ENCODE measurements around the gene DHCR24.

Gene DHCR24

DNA sequence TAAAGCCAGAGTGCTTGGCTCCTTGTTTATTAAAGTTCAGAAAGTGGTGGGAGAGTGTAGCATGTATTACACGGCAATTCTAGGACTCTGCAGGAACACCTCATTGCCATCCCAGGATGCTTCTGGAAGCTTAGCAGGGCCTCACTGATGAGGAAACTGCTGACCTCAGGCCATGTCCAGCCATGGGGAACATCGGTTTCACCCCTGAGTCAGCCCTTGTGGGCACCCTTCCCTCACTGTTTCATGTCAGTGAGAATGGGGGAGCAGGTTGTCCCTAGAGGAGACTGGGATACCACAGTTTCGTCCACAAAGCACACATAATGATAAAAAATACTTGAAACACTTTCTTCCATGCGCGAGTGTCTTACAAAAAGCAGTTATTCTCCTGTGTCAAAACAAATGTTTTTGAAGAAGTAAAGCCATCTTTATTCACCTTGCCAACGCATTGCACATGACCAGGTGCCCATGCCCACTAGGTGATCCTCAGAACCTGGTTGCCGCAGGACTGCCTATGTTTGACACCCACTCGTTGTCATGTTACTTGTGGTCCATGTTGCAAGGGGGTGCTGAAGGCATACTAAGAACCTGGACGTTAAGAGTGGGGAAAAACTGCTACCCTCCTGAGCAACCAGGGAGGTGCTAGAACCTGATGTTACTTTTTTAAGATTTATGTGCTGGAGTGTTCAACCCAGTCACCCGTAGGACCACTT lies 44.6 kb downstream of the DHCR24 start:
- no CpG with 5 or more reads among the region's 10 CpGs for WGBS, 2 donors (ENCODE audit: extremely low coverage in 2 of 2, insufficient read length in 2 of 2, insufficient replicate concordance in 1 of 2)
- Histone ChIP-seq H3K27ac (replicated peaks; ENCODE audit: low read length) (no peak overlapping the region), H3K27me3 (ENCODE audit: control insufficient read depth in 3 of 3, insufficient read depth in 3 of 3, low read depth in 1 of 3, low read length in 3 of 3) (no peaks in the 10 kb centered on the region), H2BK5ac (ENCODE audit: low read length) (no peak overlapping the region), H2AK5ac (ENCODE audit: low read depth, low read length) (no peak overlapping the region), H3K4me2 (ENCODE audit: insufficient read depth, low read length, poor library complexity, severe bottlenecking) (no peak overlapping the region), H3K4me3 (ENCODE audit: low read length in 2 of 2) (no peak overlapping the region), H4K91ac (ENCODE audit: low read depth, low read length, poor library complexity) (no peak overlapping the region), H3K4ac (ENCODE audit: low read length) (no peak overlapping the region), H2AFZ (ENCODE audit: low read length) (no peak overlapping the region), H3K14ac (ENCODE audit: low read length) (no peak overlapping the region), H2BK15ac (ENCODE audit: low read length) (no peak overlapping the region), H3K18ac (ENCODE audit: low read length) (no peak overlapping the region), H3K36me3 (replicated peaks in 1 of 2; ENCODE audit: control insufficient read depth in 2 of 2, insufficient read depth in 2 of 2, low read length in 2 of 2) (peaks cover 0 to 13% of the 10 kb centered on the region in 2 donors), H3K79me1 (ENCODE audit: low read depth, low read length) (no peaks in the 10 kb centered on the region), H3K9me3 (replicated peaks in 1 of 2; ENCODE audit: control insufficient read depth in 2 of 2, insufficient read depth in 1 of 2, low read depth in 1 of 2, low read length in 2 of 2) (no peaks in the 10 kb centered on the region), H2BK12ac (ENCODE audit: low read length) (no peak overlapping the region), H4K8ac (ENCODE audit: low read depth, low read length) (no peak overlapping the region), H3K23ac (ENCODE audit: low read depth, low read length, poor library complexity) (no peak overlapping the region), H3K9ac (ENCODE audit: low read depth, low read length, poor library complexity) (no peak overlapping the region), H2BK120ac (ENCODE audit: low read depth, low read length) (no peak overlapping the region), H3K4me1 (ENCODE audit: control insufficient read depth in 2 of 2, insufficient read depth in 1 of 2, low read depth in 1 of 2, low read length in 2 of 2) (no peaks in the 10 kb centered on the region)
- DNase-seq (ENCODE audit: low spot score), result no peak

DNA sequence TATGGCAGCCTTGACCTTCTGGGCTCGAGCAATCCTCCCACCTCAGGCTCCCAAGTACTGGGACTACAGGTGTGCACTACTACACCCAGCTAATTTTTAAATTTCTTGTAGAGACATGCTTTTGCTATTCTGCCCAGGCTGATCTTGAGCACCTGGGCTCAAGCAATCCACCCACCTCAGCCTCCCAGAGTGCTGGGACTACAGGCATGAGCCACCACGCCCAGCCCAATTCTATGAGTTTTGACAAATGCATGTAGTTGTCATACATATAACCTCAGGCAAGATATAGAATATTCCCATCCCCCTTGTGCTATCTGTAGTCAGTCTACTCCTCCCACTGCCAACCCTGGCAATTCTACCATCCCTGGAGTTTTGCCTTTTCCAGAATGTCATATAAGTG lies 47.2 kb downstream of the DHCR24 start:
- no peak overlapping the region for H3K27ac ChIP-seq (replicated peaks; ENCODE audit: low read length)
- no peak overlapping the region for H2AFZ ChIP-seq (ENCODE audit: low read length)
- H3K79me1 ChIP-seq (ENCODE audit: low read depth, low read length), result no peaks in the 10 kb centered on the region
- H2BK12ac ChIP-seq (ENCODE audit: low read length), result no peak overlapping the region
- H3K27me3 ChIP-seq (ENCODE audit: control insufficient read depth in 3 of 3, insufficient read depth in 3 of 3, low read depth in 1 of 3, low read length in 3 of 3), result peaks cover 0 to 4% (median 0%) of the 10 kb centered on the region in 3 experiments
- H2BK120ac ChIP-seq (ENCODE audit: low read depth, low read length), result no peak overlapping the region
- H3K23ac ChIP-seq (ENCODE audit: low read depth, low read length, poor library complexity), result no peak overlapping the region
- DNase-seq (ENCODE audit: low spot score), result no peak
- no peaks in the 10 kb centered on the region for H3K4me1 ChIP-seq (ENCODE audit: control insufficient read depth in 2 of 2, insufficient read depth in 1 of 2, low read depth in 1 of 2, low read length in 2 of 2)
- H3K18ac ChIP-seq (ENCODE audit: low read length), result no peak overlapping the region
- no peak overlapping the region for H2BK15ac ChIP-seq (ENCODE audit: low read length)
- WGBS, 2 donors (ENCODE audit: extremely low coverage in 2 of 2, insufficient read length in 2 of 2, insufficient replicate concordance in 1 of 2), result no CpG with 5 or more reads among the region's 2 CpGs
- no peak overlapping the region for H4K8ac ChIP-seq (ENCODE audit: low read depth, low read length)
- H2BK5ac ChIP-seq (ENCODE audit: low read length), result no peak overlapping the region
- no peak overlapping the region for H2AK5ac ChIP-seq (ENCODE audit: low read depth, low read length)
- H3K4me3 ChIP-seq (ENCODE audit: low read length in 2 of 2), result no peak overlapping the region
- no peak overlapping the region for H3K14ac ChIP-seq (ENCODE audit: low read length)
- no peaks in the 10 kb centered on the region for H3K36me3 ChIP-seq (replicated peaks in 1 of 2; ENCODE audit: control insufficient read depth in 2 of 2, insufficient read depth in 2 of 2, low read length in 2 of 2)
- no peak overlapping the region for H3K4ac ChIP-seq (ENCODE audit: low read length)
- H3K9me3 ChIP-seq (replicated peaks in 1 of 2; ENCODE audit: control insufficient read depth in 2 of 2, insufficient read depth in 1 of 2, low read depth in 1 of 2, low read length in 2 of 2), result no peaks in the 10 kb centered on the region
- H3K4me2 ChIP-seq (ENCODE audit: insufficient read depth, low read length, poor library complexity, severe bottlenecking), result no peak overlapping the region
- H3K9ac ChIP-seq (ENCODE audit: low read depth, low read length, poor library complexity), result no peak overlapping the region
- no peak overlapping the region for H4K91ac ChIP-seq (ENCODE audit: low read depth, low read length, poor library complexity)

GRCh38 chr1:54838565-54839180 lies 48.3 kb downstream of the DHCR24 start:
- H2BK5ac ChIP-seq (ENCODE audit: low read length), result no peak overlapping the region
- H3K4me1 ChIP-seq (ENCODE audit: control insufficient read depth in 2 of 2, insufficient read depth in 1 of 2, low read depth in 1 of 2, low read length in 2 of 2), result no peaks in the 10 kb centered on the region
- H3K79me1 ChIP-seq (ENCODE audit: low read depth, low read length), result no peaks in the 10 kb centered on the region
- no peak overlapping the region for H2BK120ac ChIP-seq (ENCODE audit: low read depth, low read length)
- no peak for DNase-seq (ENCODE audit: low spot score)
- H3K27me3 ChIP-seq (ENCODE audit: control insufficient read depth in 3 of 3, insufficient read depth in 3 of 3, low read depth in 1 of 3, low read length in 3 of 3), result peaks cover 0 to 4% (median 0%) of the 10 kb centered on the region in 3 experiments
- H3K36me3 ChIP-seq (replicated peaks in 1 of 2; ENCODE audit: control insufficient read depth in 2 of 2, insufficient read depth in 2 of 2, low read length in 2 of 2), result no peaks in the 10 kb centered on the region
- H3K9ac ChIP-seq (ENCODE audit: low read depth, low read length, poor library complexity), result no peak overlapping the region
- H3K4me2 ChIP-seq (ENCODE audit: insufficient read depth, low read length, poor library complexity, severe bottlenecking), result no peak overlapping the region
- no peak overlapping the region for H2BK12ac ChIP-seq (ENCODE audit: low read length)
- no peak overlapping the region for H3K23ac ChIP-seq (ENCODE audit: low read depth, low read length, poor library complexity)
- H3K14ac ChIP-seq (ENCODE audit: low read length), result no peak overlapping the region
- H3K4me3 ChIP-seq (ENCODE audit: low read length in 2 of 2), result no peak overlapping the region
- no peak overlapping the region for H2BK15ac ChIP-seq (ENCODE audit: low read length)
- no peak overlapping the region for H2AFZ ChIP-seq (ENCODE audit: low read length)
- no peak overlapping the region for H4K91ac ChIP-seq (ENCODE audit: low read depth, low read length, poor library complexity)
- no peak overlapping the region for H2AK5ac ChIP-seq (ENCODE audit: low read depth, low read length)
- H3K18ac ChIP-seq (ENCODE audit: low read length), result no peak overlapping the region
- H3K27ac ChIP-seq (replicated peaks; ENCODE audit: low read length), result no peak overlapping the region
- no peak overlapping the region for H3K4ac ChIP-seq (ENCODE audit: low read length)
- WGBS, 2 donors (ENCODE audit: extremely low coverage in 2 of 2, insufficient read length in 2 of 2, insufficient replicate concordance in 1 of 2), result no CpG with 5 or more reads among the region's 5 CpGs
- H3K9me3 ChIP-seq (replicated peaks in 1 of 2; ENCODE audit: control insufficient read depth in 2 of 2, insufficient read depth in 1 of 2, low read depth in 1 of 2, low read length in 2 of 2), result no peaks in the 10 kb centered on the region
- H4K8ac ChIP-seq (ENCODE audit: low read depth, low read length), result no peak overlapping the region

GRCh38 chr1:54837002-54837853 lies 49.8 kb downstream of the DHCR24 start:
- Histone ChIP-seq H3K9me3 (replicated peaks in 1 of 2; ENCODE audit: control insufficient read depth in 2 of 2, insufficient read depth in 1 of 2, low read depth in 1 of 2, low read length in 2 of 2) (no peaks in the 10 kb centered on the region), H2BK12ac (ENCODE audit: low read length) (no peak overlapping the region)

More at GRCh38 chr1:54837002-54837853, 49.8 kb downstream of the DHCR24 start:
- H3K4me1 ChIP-seq (ENCODE audit: control insufficient read depth in 2 of 2, insufficient read depth in 1 of 2, low read depth in 1 of 2, low read length in 2 of 2), result no peaks in the 10 kb centered on the region
- DNase-seq (ENCODE audit: low spot score), result no peak
- H2AK5ac ChIP-seq (ENCODE audit: low read depth, low read length), result no peak overlapping the region
- H3K23ac ChIP-seq (ENCODE audit: low read depth, low read length, poor library complexity), result no peak overlapping the region
- H3K14ac ChIP-seq (ENCODE audit: low read length), result no peak overlapping the region
- H3K9ac ChIP-seq (ENCODE audit: low read depth, low read length, poor library complexity), result no peak overlapping the region
- no CpG with 5 or more reads among the region's 6 CpGs for WGBS, 2 donors (ENCODE audit: extremely low coverage in 2 of 2, insufficient read length in 2 of 2, insufficient replicate concordance in 1 of 2)
- H3K36me3 ChIP-seq (replicated peaks in 1 of 2; ENCODE audit: control insufficient read depth in 2 of 2, insufficient read depth in 2 of 2, low read length in 2 of 2), result no peaks in the 10 kb centered on the region
- peaks cover 0 to 4% (median 0%) of the 10 kb centered on the region in 3 experiments for H3K27me3 ChIP-seq (ENCODE audit: control insufficient read depth in 3 of 3, insufficient read depth in 3 of 3, low read depth in 1 of 3, low read length in 3 of 3)
- no peak overlapping the region for H3K27ac ChIP-seq (replicated peaks; ENCODE audit: low read length)
- H4K91ac ChIP-seq (ENCODE audit: low read depth, low read length, poor library complexity), result no peak overlapping the region
- no peak overlapping the region for H3K4ac ChIP-seq (ENCODE audit: low read length)
- peak overlapping the region; percentile 4 for H2BK5ac ChIP-seq (ENCODE audit: low read length)
- H2AFZ ChIP-seq (ENCODE audit: low read length), result no peak overlapping the region
- H3K18ac ChIP-seq (ENCODE audit: low read length), result no peak overlapping the region
- no peak overlapping the region for H2BK15ac ChIP-seq (ENCODE audit: low read length)
- no peaks in the 10 kb centered on the region for H3K79me1 ChIP-seq (ENCODE audit: low read depth, low read length)
- no peak overlapping the region for H2BK120ac ChIP-seq (ENCODE audit: low read depth, low read length)
- no peak overlapping the region for H3K4me3 ChIP-seq (ENCODE audit: low read length in 2 of 2)
- H4K8ac ChIP-seq (ENCODE audit: low read depth, low read length), result no peak overlapping the region
- H3K4me2 ChIP-seq (ENCODE audit: insufficient read depth, low read length, poor library complexity, severe bottlenecking), result no peak overlapping the region

All from neuronal stem cell (in vitro differentiated cells).